Measurements from ENCODE around the gene CAND2.

CAND2 gene

DNA sequence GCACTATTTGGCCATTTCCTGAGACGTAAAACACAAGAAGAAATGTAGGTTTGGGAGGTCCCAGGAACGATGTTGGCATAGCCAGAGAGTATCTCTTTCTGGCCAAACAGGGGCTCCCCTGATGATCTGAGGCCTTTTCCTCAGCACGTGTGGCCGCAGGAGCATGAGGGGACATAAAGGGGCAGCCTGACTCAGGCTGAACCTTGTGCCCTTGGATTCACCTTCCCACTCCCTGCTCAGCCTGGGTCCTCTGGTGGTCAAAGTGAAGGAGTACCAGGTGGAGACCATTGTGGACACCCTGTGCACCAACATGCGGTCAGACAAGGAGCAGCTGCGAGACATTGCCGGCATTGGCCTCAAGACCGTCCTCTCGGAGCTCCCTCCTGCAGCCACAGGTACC is 10.6 kb downstream of the CAND2 start:
- no peak for DNase-seq (ENCODE audit: low spot score)

DNA sequence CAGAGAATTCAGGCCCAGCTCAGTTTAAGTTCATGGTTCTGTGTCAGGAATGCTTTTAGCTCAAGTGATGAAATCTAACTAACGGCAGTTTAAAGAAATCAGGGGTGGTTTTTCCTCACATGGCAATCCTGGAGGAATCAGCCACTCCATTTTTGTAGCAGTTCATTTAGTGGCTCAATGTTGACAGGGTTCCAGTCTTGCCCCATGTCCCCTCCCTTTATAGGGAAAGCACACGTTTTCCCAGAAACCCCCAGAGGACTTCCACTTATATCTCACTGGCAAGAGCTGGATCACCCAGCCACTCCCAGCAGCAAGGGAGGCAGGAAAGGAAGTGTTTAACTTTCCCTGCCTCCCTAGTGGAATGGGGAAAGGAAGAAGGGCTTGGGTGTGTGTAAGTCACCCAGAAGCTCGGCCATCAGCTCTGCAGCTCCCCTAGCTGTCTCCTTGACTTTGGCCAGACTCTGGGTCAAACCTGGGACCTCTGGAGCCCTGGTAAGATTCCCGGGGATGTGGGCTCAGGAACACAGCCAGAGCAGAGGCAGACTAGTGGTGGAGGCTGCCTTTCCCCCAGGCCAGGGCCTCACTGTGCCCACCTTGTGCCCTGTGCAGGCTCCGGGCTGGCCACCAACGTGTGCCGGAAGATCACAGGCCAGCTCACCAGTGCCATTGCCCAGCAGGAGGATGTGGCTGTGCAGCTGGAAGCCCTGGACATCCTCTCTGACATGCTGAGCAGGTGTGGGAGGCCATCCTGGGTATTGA is 11.3 kb downstream of the CAND2 start:
- no peak for DNase-seq (ENCODE audit: low spot score)

- DNase-seq (ENCODE audit: low spot score) = no peak
Observed at GRCh38 chr3:12808587-12808986, 12.1 kb downstream of the CAND2 start.

DNA sequence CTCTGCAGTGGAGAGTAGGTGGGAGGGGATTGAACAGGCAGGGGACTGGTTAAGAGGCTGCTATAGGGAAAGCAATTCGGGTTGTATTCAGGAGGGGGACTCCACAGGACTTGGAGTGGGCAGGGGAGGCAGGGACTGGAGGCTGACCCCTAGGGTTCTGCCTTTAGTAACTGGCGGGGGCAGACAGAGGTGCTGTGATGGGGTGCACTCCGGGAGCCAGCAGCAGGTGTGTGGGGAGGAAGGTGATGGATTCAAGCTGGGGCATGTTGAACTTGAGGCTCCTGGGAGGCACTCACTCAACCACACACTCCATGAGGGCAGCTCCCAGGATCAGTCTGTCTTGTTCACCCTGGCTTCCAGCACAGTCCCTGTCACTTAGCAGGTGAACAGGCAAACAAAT is 12.5 kb downstream of the CAND2 start:
- no peak for DNase-seq (ENCODE audit: low spot score)

DNA sequence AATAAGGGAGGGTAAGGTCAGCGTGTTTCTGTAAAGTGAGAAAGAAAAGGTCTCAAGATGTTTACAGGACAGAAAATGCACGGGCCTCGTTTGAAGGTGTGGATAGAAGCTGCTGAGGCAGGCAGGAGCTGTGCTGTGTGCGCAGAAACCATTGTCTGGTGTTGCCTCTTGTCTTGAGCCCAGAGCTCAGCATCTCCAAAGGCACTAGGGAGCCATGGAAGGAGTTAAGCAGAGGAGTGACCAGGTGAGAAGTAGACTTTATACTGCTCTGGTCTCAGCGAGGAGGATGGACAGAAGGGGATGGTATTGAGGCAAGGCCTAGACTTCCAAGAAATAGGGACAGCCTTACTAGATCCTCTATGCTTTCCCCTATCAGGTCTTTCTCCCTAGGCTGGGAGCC is 13.0 kb downstream of the CAND2 start:
- no peak for DNase-seq (ENCODE audit: low spot score)

GRCh38 chr3:12810013-12810780 is 13.7 kb downstream of the CAND2 start:
- DNase-seq (ENCODE audit: low spot score) = peak; percentile 92

- no peak for DNase-seq (ENCODE audit: low spot score)
Observed at GRCh38 chr3:12810961-12811360, 14.5 kb downstream of the CAND2 start.

GRCh38 chr3:12812812-12813211 is 16.3 kb downstream of the CAND2 start:
- DNase-seq (ENCODE audit: low spot score) = no peak

GRCh38 chr3:12813967-12814366 is 17.5 kb downstream of the CAND2 start:
- DNase-seq (ENCODE audit: low spot score) = no peak

DNA sequence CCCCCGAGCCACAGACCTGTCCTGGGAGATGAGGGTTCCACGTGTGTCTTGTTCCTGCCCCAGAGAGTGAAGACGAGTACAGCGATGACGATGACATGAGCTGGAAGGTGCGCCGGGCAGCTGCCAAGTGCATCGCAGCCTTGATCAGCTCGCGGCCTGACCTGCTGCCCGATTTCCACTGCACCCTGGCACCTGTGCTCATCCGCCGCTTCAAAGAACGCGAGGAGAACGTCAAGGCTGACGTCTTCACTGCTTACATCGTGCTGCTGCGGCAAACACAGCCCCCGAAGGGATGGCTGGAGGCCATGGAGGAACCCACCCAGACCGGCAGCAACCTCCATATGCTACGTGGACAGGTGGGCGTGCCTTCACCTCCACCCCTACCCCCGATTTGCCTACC is 18.6 kb downstream of the CAND2 start:
- no peak for DNase-seq (ENCODE audit: low spot score)

- DNase-seq (ENCODE audit: low spot score) = no peak
Observed at GRCh38 chr3:12815719-12816118, 19.2 kb downstream of the CAND2 start.

- no peak for DNase-seq (ENCODE audit: low spot score)
Observed at GRCh38 chr3:12816521-12817342, 20.3 kb downstream of the CAND2 start.

GRCh38 chr3:12817343-12817710 is 20.8 kb downstream of the CAND2 start:
- no peak for DNase-seq (ENCODE audit: low spot score)

DNA sequence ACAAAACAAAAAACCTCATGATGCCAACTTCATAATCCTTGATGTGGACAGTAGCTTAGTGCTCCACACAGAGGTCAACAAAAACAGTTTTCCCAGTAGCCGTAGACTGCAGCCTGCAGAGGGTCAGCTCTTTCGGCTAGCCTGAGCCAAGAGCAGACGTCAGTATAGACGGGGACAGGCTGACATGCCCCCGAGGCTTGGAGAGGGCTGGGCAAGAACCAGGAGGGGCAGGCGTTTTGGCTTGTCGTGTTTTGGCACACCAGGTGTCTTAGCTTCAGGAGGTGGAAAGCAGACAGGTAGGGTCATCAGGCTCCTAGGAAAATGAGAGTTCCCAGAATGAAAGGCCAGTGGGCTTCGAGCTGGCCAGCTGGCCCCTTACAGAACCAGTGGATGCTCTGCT is 21.8 kb downstream of the CAND2 start:
- no peak for DNase-seq (ENCODE audit: low spot score)

GRCh38 chr3:12818773-12819172 is 22.3 kb downstream of the CAND2 start:
- no peak for DNase-seq (ENCODE audit: low spot score)

GRCh38 chr3:12822725-12823373 is 26.4 kb downstream of the CAND2 start:
- no peak for DNase-seq (ENCODE audit: low spot score)

DNA sequence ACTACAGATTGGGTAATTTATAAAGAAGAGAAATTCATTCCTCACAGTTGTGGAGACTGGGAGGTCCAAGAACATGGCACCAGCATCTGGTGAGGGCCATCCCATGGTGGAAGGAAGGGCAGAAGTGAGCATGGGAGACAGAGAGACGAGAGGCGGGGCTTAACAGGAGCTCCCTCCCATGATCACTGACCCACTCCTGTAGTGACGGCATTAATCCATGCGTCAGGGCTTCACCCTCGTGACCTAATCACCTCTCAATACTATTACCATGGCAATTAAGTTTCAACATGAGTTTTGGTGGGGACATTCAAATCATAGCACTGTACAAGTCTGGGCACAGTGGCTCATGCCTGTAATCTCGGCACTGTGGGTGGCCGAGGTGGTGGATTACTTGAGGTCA is 27.8 kb downstream of the CAND2 start:
- no peak for DNase-seq (ENCODE audit: low spot score)

DNA sequence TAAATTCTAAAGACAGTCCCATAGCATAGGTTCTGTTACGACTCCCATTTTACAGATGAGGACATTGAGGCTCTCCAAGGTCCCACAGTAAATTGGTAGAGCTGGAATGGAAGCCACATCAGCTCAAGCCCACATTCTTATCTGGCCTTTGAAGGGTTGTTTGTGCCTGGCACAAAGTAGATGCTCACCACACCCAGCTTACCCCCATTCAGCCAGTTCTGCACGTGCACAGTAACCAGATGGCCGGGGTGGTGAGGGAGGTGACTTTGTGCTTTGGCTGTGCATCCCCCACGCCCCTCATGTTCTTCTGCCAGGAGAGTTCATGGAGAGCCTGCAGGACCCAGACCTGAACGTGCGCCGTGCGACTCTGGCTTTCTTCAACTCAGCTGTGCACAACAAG is 28.7 kb downstream of the CAND2 start:
- DNase-seq (ENCODE audit: low spot score) = no peak

- DNase-seq (ENCODE audit: low spot score) = no peak
Observed at GRCh38 chr3:12828751-12829150, 32.3 kb downstream of the CAND2 start.

GRCh38 chr3:12829404-12829803 is 32.9 kb downstream of the CAND2 start:
- no peak for DNase-seq (ENCODE audit: low spot score)

- no peak for DNase-seq (ENCODE audit: low spot score)
Observed at GRCh38 chr3:12829886-12830784, 33.7 kb downstream of the CAND2 start.
